OCI-LY7 (cell line): Measurements from ENCODE around the gene UBE4B.

Experiments
- CTCF ChIP-seq: fragments of 200-600 bp; sonication (generic); conservative IDR thresholded peaks from 2 replicates; pipeline ENCODE4 v1.5.1; 2014; ENCODE audit warnings: mild to moderate bottlenecking, antibody characterized with exemption, low read length, moderate library complexity, mixed read lengths
- EZH2phosphoT487 ChIP-seq: fragments of 200-600 bp; sonication (generic); IDR thresholded peaks from 2 replicates; pipeline ENCODE4 v1.6.1; 2018; ENCODE audit warnings: low read depth, borderline replicate concordance, mild to moderate bottlenecking, mixed run types, antibody characterized with exemption, low read length, moderate library complexity, mixed read lengths

GRCh38 chr1:10146391-10146790 is 113.6 kb downstream of the UBE4B start:
- TF ChIP-seq CTCF, result no peak
- TF ChIP-seq EZH2phosphoT487, result no peak
